Loucy (cell line): ENCODE results near the gene CDC7.

Source experiments
- H2AFZ ChIP-seq: fragments of 200-600 bp; sonication (generic); 2 replicates; pipeline ENCODE4 v1.6.0; 2016; ENCODE audit warnings: antibody characterized with exemption, mild to moderate bottlenecking, low read length, moderate library complexity
- H3F3A ChIP-seq: fragments of 200-600 bp; 2 replicates; pipeline ENCODE4 v1.6.0; 2016; ENCODE audit warnings: antibody characterized with exemption, low read depth, mild to moderate bottlenecking
- H3K27me3 ChIP-seq: fragments of 200-600 bp; sonication (generic); 2 replicates; pipeline ENCODE4 v1.6.1; 2014; ENCODE audit warnings: low read length, mild to moderate bottlenecking; ENCODE audit not compliant: insufficient read depth, poor library complexity, severe bottlenecking
- H3K36me3 ChIP-seq: fragments of 200-600 bp; sonication (generic); 2 replicates; pipeline ENCODE4 v1.6.1; 2016; ENCODE audit warnings: low read length; ENCODE audit not compliant: insufficient read depth
- H3K4me1 ChIP-seq: fragments of 200-600 bp; sonication (generic); 2 replicates; pipeline ENCODE4 v1.5.1; 2014; ENCODE audit warnings: low read length, mild to moderate bottlenecking; ENCODE audit not compliant: insufficient read depth, poor library complexity, severe bottlenecking
- H3K4me2 ChIP-seq: fragments of 200-600 bp; sonication (generic); 2 replicates; pipeline ENCODE4 v1.6.0; 2014; ENCODE audit warnings: antibody characterized with exemption, low read length, low read depth, mild to moderate bottlenecking; ENCODE audit not compliant: poor library complexity, severe bottlenecking
- H3K4me3 ChIP-seq: fragments of 200-600 bp; sonication (generic); 2 replicates; pipeline ENCODE4 v1.5.1; 2014; ENCODE audit warnings: low read length, mild to moderate bottlenecking, mixed read lengths; ENCODE audit not compliant: poor library complexity, severe bottlenecking
- H3K79me2 ChIP-seq: fragments of 200-600 bp; sonication (generic); 2 replicates; pipeline ENCODE4 v1.6.1; 2014; ENCODE audit warnings: low read length; ENCODE audit not compliant: insufficient read depth
- H3K9ac ChIP-seq: fragments of 200-600 bp; sonication (generic); 2 replicates; pipeline ENCODE4 v1.6.0; 2014; ENCODE audit warnings: mild to moderate bottlenecking, low read depth, low read length, moderate library complexity; ENCODE audit not compliant: poor library complexity, severe bottlenecking
- H3K9me2 ChIP-seq: fragments of 200-600 bp; sonication (generic); replicated peaks from 2 replicates; pipeline ENCODE4 v1.6.1; 2016; ENCODE audit warnings: low read depth, low read length, mixed read lengths
- H3K9me3 ChIP-seq: fragments of 200-600 bp; sonication (generic); 2 replicates; pipeline ENCODE4 v1.6.1; 2014; ENCODE audit warnings: mild to moderate bottlenecking, antibody characterized with exemption, low read length, low read depth; ENCODE audit not compliant: insufficient read depth
- H4K20me1 ChIP-seq: fragments of 200-600 bp; sonication (generic); 2 replicates; pipeline ENCODE4 v1.6.0; 2014; ENCODE audit warnings: antibody characterized with exemption, low read length, mild to moderate bottlenecking; ENCODE audit not compliant: insufficient read depth, poor library complexity, severe bottlenecking
- CTCF ChIP-seq: fragments of 200-600 bp; sonication (generic); conservative IDR thresholded peaks from 2 replicates; pipeline ENCODE4 v1.5.1; 2014; ENCODE audit warnings: mild to moderate bottlenecking, antibody characterized with exemption, low read length
- EZH2phosphoT487 ChIP-seq: fragments of 200-600 bp; IDR thresholded peaks from 2 replicates; pipeline ENCODE4 v1.6.1; 2018; ENCODE audit warnings: antibody characterized with exemption, mild to moderate bottlenecking, moderate library complexity, borderline replicate concordance

Gene CDC7

GRCh38 chr1:91501971-91502671 lies 1.5 kb downstream of the CDC7 start:
- TF ChIP-seq EZH2phosphoT487 (no peak), CTCF (no peak)
- Histone ChIP-seq H3K79me2 (peaks cover 61% of the 10 kb centered on the region), H3F3A (no peaks in the 10 kb centered on the region), H2AFZ (no peak overlapping the region), H3K9me2 (no peaks in the 10 kb centered on the region), H3K9me3 (no peaks in the 10 kb centered on the region), H4K20me1 (peaks cover 52% of the 10 kb centered on the region), H3K27me3 (no peaks in the 10 kb centered on the region), H3K4me3 (peak overlapping the region; percentile 84), H3K4me2 (peak overlapping the region; percentile 72), H3K36me3 (no peaks in the 10 kb centered on the region), H3K4me1 (peaks cover 58% of the 10 kb centered on the region), H3K9ac (peak overlapping the region; percentile 76)

- peak overlapping the region; percentile 84 for H3K4me3 ChIP-seq
- H3K4me1 ChIP-seq: peaks cover 63% of the 10 kb centered on the region
- H3K9me2 ChIP-seq: no peaks in the 10 kb centered on the region
These were observed 2.1 kb downstream of the CDC7 start for GRCh38 chr1:91502672-91503184.

GRCh38 chr1:91503332-91503900 lies 2.8 kb downstream of the CDC7 start:
- peak overlapping the region; percentile 76 for H3K9ac ChIP-seq
- no peak overlapping the region for H2AFZ ChIP-seq
- peak overlapping the region; percentile 72 for H3K4me2 ChIP-seq
- peak overlapping the region; percentile 84 for H3K4me3 ChIP-seq
- peaks cover 65% of the 10 kb centered on the region for H4K20me1 ChIP-seq
- no peaks in the 10 kb centered on the region for H3K27me3 ChIP-seq
- H3K9me3 ChIP-seq: no peaks in the 10 kb centered on the region
- TF ChIP-seq EZH2phosphoT487: no peak
- TF ChIP-seq CTCF: no peak
- H3K4me1 ChIP-seq: peaks cover 63% of the 10 kb centered on the region
- H3F3A ChIP-seq: no peaks in the 10 kb centered on the region
- no peaks in the 10 kb centered on the region for H3K9me2 ChIP-seq
- no peaks in the 10 kb centered on the region for H3K36me3 ChIP-seq
- peaks cover 72% of the 10 kb centered on the region for H3K79me2 ChIP-seq

More at GRCh38 chr1:91502672-91503184, 2.1 kb downstream of the CDC7 start:
- Histone ChIP-seq H3K9ac (peak overlapping the region; percentile 76), H3K4me2 (peak overlapping the region; percentile 72), H3K27me3 (no peaks in the 10 kb centered on the region), H4K20me1 (peaks cover 58% of the 10 kb centered on the region), H3K9me3 (no peaks in the 10 kb centered on the region), H2AFZ (no peak overlapping the region), H3K36me3 (no peaks in the 10 kb centered on the region), H3F3A (no peaks in the 10 kb centered on the region), H3K79me2 (peaks cover 67% of the 10 kb centered on the region)
- TF ChIP-seq EZH2phosphoT487 (no peak), CTCF (peak; percentile 65)
